ENCODE results near the gene PRDM9.

DNA sequence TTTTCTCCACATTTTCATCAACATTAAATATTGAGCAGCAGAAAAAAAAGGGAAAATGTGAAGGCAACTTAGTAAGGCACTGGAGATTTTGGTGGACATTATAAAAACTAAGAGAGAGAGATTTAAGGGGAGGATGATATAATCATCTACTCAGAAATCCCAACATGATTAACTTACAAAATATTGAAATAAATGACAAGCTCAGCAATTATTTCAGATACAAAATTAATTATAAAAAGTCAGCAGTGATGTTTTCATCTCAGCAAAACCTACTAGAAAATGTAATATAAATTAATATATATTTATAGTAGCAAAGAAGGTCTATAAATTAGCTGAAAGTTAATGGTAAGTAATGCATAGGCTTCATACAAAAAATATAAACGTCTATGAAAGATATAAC, 30.8 kb upstream of the PRDM9 start:
- TF ChIP-seq, protein P1, sequence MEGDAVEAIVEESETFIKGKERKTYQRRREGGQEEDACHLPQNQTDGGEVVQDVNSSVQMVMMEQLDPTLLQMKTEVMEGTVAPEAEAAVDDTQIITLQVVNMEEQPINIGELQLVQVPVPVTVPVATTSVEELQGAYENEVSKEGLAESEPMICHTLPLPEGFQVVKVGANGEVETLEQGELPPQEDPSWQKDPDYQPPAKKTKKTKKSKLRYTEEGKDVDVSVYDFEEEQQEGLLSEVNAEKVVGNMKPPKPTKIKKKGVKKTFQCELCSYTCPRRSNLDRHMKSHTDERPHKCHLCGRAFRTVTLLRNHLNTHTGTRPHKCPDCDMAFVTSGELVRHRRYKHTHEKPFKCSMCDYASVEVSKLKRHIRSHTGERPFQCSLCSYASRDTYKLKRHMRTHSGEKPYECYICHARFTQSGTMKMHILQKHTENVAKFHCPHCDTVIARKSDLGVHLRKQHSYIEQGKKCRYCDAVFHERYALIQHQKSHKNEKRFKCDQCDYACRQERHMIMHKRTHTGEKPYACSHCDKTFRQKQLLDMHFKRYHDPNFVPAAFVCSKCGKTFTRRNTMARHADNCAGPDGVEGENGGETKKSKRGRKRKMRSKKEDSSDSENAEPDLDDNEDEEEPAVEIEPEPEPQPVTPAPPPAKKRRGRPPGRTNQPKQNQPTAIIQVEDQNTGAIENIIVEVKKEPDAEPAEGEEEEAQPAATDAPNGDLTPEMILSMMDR (IDR thresholded peaks at IDR 0.05; ENCODE audit: insufficient read depth, low read length): no peak
- TF ChIP-seq POLR2AphosphoS5 (IDR thresholded peaks at IDR 0.05; ENCODE audit: low read depth): no peak
- TF ChIP-seq, protein P2, sequence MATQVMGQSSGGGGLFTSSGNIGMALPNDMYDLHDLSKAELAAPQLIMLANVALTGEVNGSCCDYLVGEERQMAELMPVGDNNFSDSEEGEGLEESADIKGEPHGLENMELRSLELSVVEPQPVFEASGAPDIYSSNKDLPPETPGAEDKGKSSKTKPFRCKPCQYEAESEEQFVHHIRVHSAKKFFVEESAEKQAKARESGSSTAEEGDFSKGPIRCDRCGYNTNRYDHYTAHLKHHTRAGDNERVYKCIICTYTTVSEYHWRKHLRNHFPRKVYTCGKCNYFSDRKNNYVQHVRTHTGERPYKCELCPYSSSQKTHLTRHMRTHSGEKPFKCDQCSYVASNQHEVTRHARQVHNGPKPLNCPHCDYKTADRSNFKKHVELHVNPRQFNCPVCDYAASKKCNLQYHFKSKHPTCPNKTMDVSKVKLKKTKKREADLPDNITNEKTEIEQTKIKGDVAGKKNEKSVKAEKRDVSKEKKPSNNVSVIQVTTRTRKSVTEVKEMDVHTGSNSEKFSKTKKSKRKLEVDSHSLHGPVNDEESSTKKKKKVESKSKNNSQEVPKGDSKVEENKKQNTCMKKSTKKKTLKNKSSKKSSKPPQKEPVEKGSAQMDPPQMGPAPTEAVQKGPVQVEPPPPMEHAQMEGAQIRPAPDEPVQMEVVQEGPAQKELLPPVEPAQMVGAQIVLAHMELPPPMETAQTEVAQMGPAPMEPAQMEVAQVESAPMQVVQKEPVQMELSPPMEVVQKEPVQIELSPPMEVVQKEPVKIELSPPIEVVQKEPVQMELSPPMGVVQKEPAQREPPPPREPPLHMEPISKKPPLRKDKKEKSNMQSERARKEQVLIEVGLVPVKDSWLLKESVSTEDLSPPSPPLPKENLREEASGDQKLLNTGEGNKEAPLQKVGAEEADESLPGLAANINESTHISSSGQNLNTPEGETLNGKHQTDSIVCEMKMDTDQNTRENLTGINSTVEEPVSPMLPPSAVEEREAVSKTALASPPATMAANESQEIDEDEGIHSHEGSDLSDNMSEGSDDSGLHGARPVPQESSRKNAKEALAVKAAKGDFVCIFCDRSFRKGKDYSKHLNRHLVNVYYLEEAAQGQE (IDR thresholded peaks at IDR 0.05; ENCODE audit: insufficient replicate concordance, low read depth): no peak
- no peak for TF ChIP-seq GABPA (IDR thresholded peaks at IDR 0.05; ENCODE audit: low read depth)

All from HL-60 (cell line).